Hematopoietic multipotent progenitor cell treated with erythropoietin and hydrocortisone succinate and interleukin-3 and kit ligand, for 15 days (in vitro differentiated cells): ENCODE measurements around the gene GJC1.

ENCODE experiments used
- DNase-seq: peaks from one replicate; pipeline ENCODE4 v3.0.0-alpha.2; 2015; ENCODE audit warnings: low spot score

Gene GJC1

DNA sequence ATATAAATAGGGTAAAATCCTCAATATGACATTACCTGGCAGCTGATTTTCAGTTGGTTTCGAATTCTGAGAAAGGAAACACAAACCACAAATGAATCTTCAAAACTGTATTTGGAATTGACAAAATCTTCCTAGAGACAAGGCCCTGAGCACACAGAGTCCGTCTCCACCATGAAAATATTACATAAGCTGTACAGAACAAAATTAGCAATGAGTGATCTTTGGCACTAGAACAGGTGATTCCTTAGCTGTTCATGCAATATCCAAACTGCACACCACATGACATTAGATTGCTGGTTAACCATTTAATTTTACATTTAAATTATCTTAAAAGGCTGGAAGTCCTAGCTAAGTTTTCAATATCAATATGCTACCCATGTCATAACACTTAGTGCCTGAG is 31.7 kb downstream of the GJC1 start:
- DNase-seq: no peak

DNA sequence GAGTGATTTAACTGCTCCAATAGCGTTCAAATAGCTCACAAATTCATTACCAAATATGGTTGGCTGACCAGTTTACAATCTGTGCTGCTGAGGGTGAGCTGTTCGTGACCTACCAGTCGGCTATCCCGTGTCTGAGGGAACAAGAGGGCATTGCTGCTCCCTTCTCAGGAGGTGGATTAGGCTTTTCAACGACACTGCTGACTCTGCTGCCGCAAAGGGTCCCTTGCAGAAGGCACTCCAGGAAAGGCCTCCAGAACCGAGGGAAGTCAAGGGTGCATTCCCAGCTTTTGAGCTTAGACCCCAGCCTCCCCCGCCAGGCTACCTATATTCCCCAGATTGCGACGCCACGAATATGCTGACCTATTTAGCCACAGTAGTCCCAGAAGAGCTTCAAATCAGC is 32.3 kb downstream of the GJC1 start:
- DNase-seq: no peak

DNA sequence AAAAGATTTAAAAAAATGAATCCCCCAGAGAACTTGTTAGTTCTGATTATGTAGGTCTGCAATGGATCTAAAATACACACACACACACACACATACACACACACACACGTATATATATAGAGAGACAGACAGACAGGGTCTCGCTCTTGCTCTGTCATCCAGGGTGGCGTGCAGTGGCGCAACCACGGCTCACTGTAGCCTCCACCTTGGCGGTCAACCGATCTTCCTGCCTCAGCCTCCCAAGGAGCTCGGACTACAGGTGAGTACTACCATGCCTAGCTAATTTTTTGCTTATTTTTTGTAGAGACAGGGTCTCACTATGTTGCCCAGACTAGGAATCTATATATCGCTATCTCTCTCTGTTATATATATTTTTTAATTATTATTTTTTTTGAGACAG is 33.4 kb downstream of the GJC1 start:
- no peak for DNase-seq

DNA sequence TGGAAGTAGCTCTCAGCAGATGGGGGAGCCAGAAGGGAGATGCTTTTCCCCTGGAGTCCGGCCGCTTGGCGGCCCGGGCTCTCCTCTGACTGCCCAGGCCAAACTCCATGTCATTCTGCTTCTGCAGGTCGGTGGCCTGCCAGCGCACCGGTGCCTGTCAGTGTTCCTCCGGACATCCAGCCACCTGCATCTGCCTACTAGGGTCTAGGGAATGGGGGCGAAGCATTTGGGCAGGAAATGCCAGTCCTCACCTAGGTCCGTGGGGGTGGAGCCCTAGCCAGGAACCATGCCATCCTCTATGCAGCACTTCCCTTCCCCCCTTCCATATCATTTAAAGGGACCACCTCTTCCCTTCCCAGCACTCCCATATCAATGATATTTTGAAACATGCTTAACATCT is 34.2 kb downstream of the GJC1 start:
- DNase-seq: no peak

DNA sequence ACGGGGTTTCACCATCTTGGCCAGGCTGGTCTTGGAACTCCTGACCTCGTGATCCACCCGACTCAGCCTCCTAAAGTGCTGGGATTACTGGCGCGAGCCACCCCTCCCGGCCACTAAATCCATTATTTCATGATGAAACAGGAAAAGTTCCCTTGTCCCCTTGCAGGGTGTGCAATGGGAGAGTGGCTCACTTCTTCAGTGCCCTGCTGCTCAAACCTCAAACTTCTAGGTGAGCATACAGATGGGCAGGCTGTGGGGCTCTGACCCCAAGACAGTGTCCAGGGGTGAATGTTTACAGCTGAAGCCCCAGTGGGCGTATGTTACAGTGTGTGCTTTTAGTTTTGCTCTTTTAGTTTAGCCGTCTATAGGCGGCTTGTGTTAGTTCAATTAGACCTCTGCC is 34.7 kb downstream of the GJC1 start:
- DNase-seq: no peak

DNA sequence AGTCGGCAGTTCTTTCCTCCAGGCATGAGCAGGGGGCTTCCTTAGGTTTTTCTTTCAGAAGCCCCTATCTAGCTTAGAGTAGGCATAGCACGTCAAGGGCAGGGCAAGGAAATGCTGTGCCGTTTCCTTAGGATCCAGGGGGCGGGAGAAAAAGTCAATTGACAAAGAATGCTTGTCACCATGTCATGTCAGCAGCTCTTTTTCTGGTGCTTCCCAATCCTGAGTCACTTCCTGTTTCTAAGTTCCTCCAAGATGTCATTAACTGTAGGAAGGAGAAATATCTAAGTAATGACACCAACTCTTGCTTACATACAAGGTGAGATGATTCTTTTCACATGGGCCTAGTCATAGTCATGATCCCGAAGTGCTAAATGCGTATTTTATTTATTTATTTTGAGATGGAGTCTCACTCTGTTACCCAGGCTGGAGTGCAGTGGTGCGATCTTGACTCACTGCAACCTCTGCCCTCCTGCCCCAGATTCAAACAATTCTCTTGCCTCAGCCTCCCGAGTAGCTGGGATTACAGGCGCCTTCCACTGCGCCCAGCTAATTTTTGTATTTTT is 35.2 kb downstream of the GJC1 start:
- DNase-seq: no peak

DNA sequence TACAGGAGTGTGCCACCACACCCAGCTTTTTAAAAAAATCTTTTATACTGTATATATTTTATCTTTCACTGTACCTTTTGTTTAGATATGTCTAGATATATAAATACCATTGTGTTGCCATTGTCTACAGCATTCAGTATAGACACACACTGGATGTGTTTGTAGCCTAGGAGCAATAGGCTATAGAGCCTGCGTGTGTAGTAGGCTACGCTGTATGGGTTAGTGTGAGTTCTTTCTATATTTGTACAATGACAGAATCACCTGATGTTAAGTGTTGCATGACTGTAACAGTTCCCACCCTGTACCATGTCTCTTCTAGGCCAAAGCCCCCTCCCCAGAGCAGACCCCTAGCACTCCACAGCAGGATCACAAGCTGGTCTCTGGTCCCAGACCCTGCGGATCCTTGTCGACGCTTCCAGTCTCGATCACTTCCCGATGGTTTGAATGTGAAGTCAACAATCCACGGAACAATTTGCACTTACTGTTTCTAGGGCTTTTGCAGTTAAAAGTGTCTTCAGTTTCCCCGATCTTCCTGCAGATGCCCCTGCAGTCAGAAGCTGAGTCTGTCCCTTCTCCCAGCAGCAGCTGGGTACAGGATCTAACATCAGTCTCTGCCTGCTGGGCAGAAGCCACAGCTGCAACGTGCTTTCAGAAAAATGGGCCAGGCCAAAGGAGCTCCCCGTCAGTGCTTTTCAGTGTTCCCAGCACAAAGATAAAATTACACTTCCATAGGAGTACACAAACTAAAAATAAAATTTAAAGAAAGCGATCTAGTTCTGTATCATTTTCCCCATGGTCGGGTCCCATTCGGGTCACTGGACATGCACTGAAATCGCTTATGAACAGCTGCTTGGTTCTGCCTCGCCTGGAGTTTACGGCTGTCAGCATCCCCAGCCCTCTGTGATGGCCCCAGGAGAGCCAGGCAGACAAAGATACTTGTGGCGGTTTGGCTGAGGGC is 35.9 kb downstream of the GJC1 start:
- no peak for DNase-seq

DNA sequence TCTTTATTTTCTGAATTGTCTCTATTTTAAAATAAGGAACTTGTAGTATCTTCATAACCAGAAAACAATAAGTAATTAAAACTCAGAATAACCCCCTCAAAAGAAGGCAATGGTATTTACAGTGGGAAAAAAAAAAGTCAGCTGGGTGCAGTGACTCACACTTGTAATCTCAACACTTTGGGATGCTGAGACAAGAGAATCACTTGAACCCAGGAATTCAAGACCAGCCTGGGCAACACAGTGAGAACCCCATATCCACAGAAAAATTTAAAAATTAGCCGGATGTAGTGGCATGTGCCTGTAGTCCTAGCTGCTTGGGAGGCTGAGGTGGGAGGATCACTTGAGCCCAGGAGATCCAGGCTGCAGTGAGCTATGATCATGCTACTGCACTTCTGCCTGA is 37.8 kb downstream of the GJC1 start:
- no peak for DNase-seq

DNA sequence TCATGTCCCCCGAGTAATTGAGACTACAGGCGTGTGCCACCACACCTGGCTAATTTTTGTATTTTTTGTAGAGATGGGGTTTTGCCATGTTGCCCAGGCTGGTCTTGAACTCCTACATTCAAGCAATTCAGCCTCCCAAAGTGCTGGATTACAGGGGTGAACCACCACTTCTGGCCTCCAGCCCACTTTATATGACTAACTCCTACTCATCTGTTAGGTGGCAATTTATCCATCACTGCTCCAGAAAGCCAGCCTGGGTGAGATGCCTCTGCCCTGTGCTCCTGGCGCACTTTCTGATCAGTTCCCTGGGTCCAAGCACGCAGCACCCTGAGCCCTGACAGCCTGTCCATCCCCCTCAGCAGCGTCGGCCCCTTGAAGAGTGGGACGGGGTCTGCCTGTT is 41.9 kb downstream of the GJC1 start:
- DNase-seq: no peak

DNA sequence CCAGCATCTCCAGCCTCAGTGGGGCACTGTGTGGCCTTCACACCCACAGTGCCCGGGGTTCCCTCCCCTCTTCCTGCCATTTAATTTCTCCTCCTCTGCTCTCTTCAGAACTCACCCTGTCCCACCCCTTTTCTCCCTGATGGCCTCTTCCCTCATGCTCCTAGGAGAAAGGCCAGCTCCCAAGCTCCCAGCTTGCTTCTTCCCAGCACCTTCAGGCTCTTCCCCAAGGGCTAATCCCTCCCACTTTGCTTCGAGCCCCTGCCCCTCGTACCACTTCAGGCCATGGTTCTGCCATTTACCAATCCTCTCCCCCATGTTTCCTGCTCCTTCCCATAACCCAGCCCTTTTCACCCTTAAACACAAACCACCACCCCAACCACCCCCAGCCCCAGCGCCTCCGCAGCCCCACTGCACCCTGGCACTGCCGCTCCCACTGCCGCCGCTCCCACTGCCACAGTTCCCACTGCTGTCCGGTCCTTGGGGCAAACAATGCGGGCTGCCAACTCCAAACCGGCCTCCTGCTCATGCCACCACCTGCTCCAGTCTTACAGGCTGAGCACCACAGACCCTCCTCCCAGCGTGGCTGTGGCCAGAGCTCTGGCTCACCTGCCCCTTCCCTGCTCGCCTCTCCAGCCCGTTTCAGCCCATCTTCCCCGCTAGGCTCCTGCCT is 42.7 kb downstream of the GJC1 start:
- no peak for DNase-seq

DNA sequence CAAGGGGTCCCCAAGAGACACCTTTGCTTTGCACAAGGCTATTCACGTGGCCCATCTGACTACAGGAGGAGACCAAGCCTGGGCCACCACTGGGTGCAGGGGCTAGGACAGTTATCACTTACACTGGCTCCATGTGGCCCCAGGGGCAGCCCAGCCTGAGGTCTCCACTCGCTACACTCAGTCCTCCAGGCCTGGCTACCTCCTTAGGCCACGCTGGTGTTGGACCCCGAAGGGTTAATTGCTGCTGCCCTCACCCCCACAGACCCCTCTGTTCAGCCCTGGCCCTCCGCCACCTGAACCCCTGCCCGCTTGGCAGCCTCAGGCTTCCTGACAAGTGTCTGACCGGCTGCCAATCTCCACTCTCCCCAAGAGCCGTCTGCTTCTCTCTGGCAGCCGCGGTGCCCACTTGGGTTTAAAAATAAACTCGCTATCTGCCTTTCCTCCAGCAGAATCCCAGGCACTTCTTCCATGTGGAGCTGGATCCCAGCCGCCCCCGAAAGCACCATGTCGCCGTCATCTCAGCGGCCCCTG is 43.5 kb downstream of the GJC1 start:
- no peak for DNase-seq

DNA sequence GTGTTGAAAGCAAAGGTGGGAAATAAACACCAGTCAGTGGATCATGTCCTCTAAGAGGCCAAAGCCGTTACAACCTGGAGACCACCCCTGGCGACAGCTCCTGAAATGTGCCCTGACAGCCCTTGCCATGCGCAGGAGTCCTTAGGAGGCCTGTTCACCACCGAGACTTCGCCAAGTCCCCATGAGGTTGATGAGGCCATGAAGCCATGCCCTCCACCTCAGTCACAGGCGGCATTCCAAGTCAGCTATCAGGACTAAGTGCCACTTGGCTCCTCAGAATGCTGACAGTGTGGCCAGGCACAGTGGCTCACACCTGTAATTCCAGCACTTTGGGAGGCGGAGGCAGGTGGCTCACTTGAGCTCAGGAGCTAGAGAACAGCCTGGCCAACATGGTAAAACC is 44.2 kb downstream of the GJC1 start:
- no peak for DNase-seq

DNA sequence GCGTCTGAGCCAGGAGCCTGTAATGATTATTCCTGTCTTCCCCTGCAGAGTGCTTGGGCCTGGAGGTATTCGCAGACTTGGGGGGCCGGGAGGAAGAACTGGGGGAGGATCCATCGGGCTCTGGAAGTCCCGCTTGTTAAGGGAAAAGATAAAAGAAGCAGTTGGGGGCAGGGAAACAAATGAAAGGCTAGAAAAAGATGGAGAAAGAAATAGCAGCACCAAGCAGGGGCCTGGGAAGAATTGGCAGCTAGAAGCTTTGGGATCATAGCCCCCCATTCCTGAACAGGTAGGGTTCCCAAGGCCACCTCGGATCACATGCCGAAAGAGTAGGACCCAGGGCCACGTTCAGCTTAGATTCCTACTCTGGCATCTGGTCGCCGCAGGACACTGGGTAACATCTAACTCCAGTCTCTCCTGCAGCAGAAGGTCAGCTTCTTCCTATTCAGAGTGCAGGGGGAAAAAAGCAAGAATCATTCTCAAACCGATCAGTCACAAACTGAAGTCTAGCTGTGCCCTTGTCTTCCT is 47.7 kb downstream of the GJC1 start:
- no peak for DNase-seq

DNA sequence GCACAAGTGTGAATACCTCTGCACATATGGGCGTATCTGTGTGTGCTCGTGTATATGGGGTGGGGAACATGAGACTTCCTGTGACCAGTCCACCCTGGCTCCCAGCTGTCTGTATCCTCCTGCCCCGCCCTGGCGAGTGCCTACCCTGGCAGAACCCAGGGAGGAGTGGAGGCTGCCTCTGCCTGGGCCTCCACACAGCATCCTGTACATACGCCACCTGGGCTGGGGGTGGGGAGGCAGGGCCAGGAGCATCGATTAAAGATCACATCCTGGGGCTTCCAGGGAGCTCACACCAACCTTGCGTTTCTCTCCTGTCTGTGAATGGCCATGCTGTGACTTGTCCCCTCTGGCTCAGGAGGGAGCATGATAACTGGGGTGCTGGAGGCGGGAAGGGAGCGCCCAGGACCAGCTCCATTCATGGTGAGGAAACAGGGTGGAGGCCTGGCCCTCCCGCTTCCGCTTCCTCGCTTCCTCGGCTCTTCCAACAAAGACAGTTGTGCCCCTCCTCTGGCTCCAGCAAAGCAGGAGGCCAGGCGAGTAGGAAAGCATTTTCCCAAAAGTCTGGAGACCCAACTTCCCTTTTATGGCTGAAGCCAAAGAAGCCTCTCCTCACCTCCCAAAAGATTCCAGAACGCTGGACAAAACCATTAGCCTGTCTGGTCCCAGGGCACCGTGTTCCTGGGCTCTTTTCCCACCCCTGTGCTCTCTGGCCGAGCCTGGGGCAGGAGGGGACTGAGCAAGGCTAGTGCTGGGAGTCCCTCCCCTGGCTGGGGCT is 48.3 kb downstream of the GJC1 start:
- DNase-seq: no peak

DNA sequence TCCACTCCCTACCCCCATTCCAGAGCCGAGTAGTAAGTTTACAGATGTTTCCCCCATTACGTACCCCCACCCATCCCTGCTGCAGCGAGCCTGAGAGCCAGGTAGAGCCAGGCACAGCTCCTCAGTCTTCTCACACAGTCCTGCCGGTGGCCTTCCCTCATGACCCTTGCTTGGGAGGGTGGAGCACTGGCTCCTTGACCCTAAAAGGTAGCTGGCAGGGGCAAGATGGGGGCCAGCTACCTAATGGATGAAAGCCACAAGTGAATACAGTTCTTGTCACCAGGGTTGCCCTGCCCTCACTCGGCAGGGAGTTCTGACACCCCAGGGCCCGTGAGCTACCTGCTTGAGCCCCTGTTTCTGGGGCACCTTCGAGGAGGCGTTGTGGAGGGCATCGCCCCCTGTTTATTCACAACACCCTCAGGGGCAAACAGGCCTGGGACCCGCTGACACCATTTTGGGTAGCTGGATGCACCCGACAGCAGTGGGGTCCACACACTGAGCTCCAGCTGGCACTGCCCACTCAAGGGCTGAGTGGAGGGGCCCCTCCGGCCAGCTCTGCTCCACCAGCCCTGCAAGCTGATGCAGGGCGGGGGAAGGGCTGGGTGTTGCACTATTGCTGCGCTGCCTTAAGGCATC is 49.1 kb downstream of the GJC1 start:
- DNase-seq: no peak

DNA sequence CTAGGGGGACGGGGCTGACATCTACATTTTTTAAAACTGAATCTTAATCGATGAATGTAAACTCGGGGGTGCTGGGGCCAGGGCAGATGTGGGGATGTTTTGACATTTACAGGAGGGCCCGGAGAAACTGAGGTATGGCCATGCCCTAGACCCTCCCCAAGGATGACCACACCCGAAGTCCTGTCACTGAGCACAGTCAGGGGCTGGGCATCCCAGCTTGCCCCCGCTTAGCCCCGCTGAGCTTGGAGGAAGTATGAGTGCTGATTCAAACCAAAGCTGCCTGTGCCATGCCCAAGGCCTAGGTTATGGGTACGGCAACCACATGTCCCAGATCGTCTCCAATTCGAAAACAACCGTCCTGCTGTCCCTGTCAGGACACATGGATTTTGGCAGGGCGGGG is 49.9 kb downstream of the GJC1 start:
- no peak for DNase-seq

DNA sequence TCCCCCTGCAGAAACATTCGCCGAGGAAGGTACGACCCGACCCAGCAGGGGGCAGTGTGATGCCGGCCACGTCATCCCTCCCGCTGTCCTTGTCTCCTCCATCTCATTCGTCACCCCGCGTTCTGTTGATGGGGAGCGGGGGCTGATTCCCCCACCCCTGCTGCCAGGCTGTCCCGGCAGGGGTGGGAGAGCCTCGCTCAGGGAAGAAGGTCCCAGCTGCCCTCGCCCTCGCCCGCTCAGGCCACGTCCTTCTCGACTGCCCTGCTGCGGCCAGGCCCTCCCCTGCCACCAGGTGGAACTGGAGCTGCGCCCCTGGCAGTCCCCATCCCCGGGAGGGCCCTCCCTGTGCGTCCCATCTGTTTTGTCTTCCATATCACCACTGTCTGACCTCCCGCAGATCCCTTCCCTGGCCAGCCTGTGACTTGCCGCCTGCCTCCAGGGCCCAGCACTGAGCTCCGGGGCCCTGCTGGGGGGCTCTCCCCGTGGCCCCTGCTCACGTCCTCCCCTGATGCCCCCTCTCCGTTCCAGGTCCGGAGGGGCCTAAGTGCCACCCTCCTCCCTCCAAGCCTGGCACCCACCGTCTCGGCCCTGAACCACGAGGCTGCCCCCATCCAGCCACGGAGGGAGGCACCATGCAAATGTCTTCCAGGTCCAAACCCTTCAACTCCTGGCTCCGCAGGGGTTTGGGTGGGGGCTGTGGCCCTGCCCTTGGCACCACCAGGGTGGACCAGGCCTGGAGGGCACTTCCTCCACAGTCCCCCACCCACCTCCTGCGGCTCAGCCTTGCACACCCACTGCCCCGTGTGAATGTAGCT is 50.7 kb downstream of the GJC1 start:
- DNase-seq: peak; percentile 68

DNA sequence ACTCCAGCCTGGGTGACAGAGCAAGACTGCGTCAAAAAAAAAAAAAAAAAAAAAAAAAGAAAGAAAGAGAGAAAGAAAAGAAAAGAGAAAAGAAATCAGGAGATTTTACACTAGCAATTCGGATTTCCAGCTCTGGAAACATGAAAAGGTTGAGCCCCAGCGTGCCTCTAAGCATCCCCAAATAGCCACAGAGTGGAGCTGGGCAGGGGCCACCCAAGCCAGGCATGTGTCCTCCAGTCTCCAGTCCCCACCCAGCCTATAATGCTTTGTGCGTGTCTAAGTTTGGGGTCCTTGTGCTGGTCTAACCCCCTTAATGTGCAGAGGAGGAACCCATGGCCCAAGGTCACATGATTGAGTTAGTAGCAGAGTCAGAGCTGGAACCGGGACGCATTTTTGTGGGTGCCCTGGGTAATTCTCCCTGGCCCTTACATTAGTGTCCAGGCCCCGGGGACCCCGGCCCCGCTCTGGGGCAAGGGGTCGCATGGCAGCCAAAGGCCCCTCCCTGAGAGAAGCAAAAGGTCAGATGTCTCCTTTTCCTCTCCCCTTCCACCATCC is 51.4 kb downstream of the GJC1 start:
- DNase-seq: no peak

DNA sequence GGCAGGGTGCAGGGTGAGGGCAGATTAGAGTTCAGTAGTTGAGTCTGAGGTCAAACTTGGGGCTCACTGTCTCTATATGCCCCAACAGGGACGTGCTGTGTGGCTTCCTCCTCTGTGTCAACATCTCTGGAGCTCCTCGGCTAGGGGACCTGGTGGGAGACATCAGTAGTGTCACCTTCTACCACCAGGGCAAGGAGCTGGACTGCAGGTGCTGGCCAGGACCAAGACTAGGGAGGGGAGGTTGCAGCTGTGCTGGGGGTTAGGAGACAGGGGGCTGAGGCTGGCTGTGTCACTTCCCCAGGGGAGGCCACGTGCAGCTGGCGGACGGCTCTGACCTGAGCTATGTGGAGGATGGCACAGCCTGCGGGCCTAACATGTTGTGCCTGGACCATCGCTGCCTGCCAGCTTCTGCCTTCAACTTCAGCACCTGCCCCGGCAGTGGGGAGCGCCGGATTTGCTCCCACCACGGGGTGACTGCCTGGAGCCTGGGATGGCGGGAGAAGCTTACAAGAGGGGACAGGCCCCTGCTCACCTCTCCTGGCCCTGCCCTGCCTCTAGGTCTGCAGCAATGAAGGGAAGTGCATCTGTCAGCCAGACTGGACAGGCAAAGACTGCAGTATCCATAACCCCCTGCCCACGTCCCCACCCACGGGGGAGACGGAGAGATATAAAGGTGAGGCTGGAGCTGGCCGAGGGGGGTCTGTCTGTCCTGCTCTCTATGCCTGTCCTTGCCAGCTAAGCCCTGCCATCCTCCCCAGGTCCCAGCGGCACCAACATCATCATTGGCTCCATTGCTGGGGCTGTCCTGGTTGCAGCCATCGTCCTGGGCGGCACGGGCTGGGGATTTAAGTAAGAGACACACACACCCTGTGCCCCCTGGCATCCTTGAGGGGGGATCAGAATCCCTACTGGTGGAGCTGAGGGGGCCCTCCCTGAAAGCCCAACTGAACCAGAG is 52.4 kb downstream of the GJC1 start:
- no peak for DNase-seq
